OCI-LY1 (cell line): ENCODE data around the gene KRT1.
"Not testable (repeated sequence)": the region's sequence is repeated elsewhere in the genome, so short reads cannot be mapped to it uniquely, and the experiment has no call there.

Experiments used
- H2AFZ ChIP-seq: fragments of 200-600 bp; sonication (generic), shearing (Covaris generic); 2 replicates; pipeline ENCODE4 v1.6.0; 2014; ENCODE audit warnings: antibody characterized with exemption, mild to moderate bottlenecking, low read length
- H3F3A ChIP-seq: fragments of 200-600 bp; sonication (generic), shearing (Covaris generic); 2 replicates; pipeline ENCODE4 v1.6.0; 2014; ENCODE audit warnings: mild to moderate bottlenecking, antibody characterized with exemption, low read length, moderate library complexity; ENCODE audit not compliant: insufficient read depth
- H3K27ac ChIP-seq: fragments of 200-600 bp; sonication (generic); 2 replicates; pipeline ENCODE4 v1.5.1; 2014; ENCODE audit warnings: low read length, mixed run types, mild to moderate bottlenecking, low read depth; ENCODE audit not compliant: poor library complexity, severe bottlenecking
- H3K27me3 ChIP-seq: fragments of 200-600 bp; sonication (generic); 2 replicates; pipeline ENCODE4 v1.6.0; 2014; ENCODE audit warnings: antibody characterized with exemption, mild to moderate bottlenecking, low read length, moderate library complexity; ENCODE audit not compliant: insufficient read depth
- H3K36me3 ChIP-seq: fragments of 200-600 bp; sonication (generic); 2 replicates; pipeline ENCODE4 v1.6.1; 2014; ENCODE audit warnings: mild to moderate bottlenecking, antibody characterized with exemption, low read length, moderate library complexity, mixed read lengths; ENCODE audit not compliant: insufficient read depth
- H3K4me1 ChIP-seq: fragments of 200-600 bp; sonication (generic); 2 replicates; pipeline ENCODE4 v1.5.1; 2014; ENCODE audit warnings: mild to moderate bottlenecking, low read length, moderate library complexity; ENCODE audit not compliant: insufficient read depth, severe bottlenecking
- H3K4me2 ChIP-seq: fragments of 200-600 bp; sonication (generic), shearing (Covaris generic); 2 replicates; pipeline ENCODE4 v1.6.1; 2014; ENCODE audit warnings: low read length
- H3K4me3 ChIP-seq: fragments of 200-600 bp; sonication (generic); 2 replicates; pipeline ENCODE4 v1.5.1; 2014; ENCODE audit warnings: low read length, low read depth, mild to moderate bottlenecking, mixed read lengths; ENCODE audit not compliant: poor library complexity, severe bottlenecking
- H3K79me2 ChIP-seq: fragments of 200-600 bp; shearing (Covaris generic); 2 replicates; pipeline ENCODE4 v1.6.1; 2016; ENCODE audit warnings: mixed run types, low read length, mixed read lengths; ENCODE audit not compliant: insufficient read depth
- H3K9ac ChIP-seq: fragments of 200-600 bp; sonication (generic), shearing (Covaris generic); 2 replicates; pipeline ENCODE4 v1.6.1; 2014; ENCODE audit warnings: mild to moderate bottlenecking, low read length, mixed read lengths
- H3K9me2 ChIP-seq: fragments of 200-600 bp; sonication (generic), shearing (Covaris generic); 2 replicates; pipeline ENCODE4 v1.6.1; 2014; ENCODE audit warnings: low read depth, mild to moderate bottlenecking, low read length, mixed read lengths
- H3K9me3 ChIP-seq: fragments of 200-600 bp; shearing (Covaris generic); 2 replicates; pipeline ENCODE4 v1.6.1; 2014; ENCODE audit warnings: low read length, mixed read lengths
- H4K20me1 ChIP-seq: fragments of 200-600 bp; sonication (generic), shearing (Covaris generic); 2 replicates; pipeline ENCODE4 v1.6.0; 2016; ENCODE audit warnings: mild to moderate bottlenecking, low read length; ENCODE audit not compliant: insufficient read depth
- CTCF ChIP-seq: fragments of 200-600 bp; sonication (generic), shearing (Covaris generic); IDR thresholded peaks from 2 replicates; pipeline ENCODE4 v1.5.1; 2017; ENCODE audit warnings: mild to moderate bottlenecking, antibody characterized with exemption, low read length, moderate library complexity, mixed read lengths
- EZH2 ChIP-seq: fragments of 200-600 bp; sonication (generic), shearing (Covaris generic); IDR thresholded peaks from 2 replicates; pipeline ENCODE4 v1.8.0; 2017; ENCODE audit warnings: borderline replicate concordance, mixed run types, mild to moderate bottlenecking, antibody characterized with exemption, low read length, moderate library complexity, mixed read lengths

The KRT1 gene

GRCh38 chr12:52670961-52671360, 9.2 kb downstream of the KRT1 start:
- Histone ChIP-seq H3F3A (no peaks in the 10 kb centered on the region), H3K4me2 (no peak overlapping the region), H3K27me3 (no peaks in the 10 kb centered on the region), H3K36me3 (no peaks in the 10 kb centered on the region), H2AFZ (no peak overlapping the region), H3K79me2 (no peaks in the 10 kb centered on the region), H3K9me3 (no peaks in the 10 kb centered on the region), H3K27ac (no peak overlapping the region), H4K20me1 (no peaks in the 10 kb centered on the region), H3K9me2 (no peaks in the 10 kb centered on the region), H3K4me1 (no peaks in the 10 kb centered on the region), H3K4me3 (no peak overlapping the region), H3K9ac (no peak overlapping the region)
- no peak for TF ChIP-seq CTCF
- TF ChIP-seq EZH2: no peak

GRCh38 chr12:52670506-52670905, 9.7 kb downstream of the KRT1 start:
- no peaks in the 10 kb centered on the region for H3K79me2 ChIP-seq
- no peaks in the 10 kb centered on the region for H3F3A ChIP-seq
- no peaks in the 10 kb centered on the region for H3K4me1 ChIP-seq
- H3K27ac ChIP-seq: no peak overlapping the region
- no peaks in the 10 kb centered on the region for H3K36me3 ChIP-seq
- no peak overlapping the region for H3K4me2 ChIP-seq
- H3K27me3 ChIP-seq: no peaks in the 10 kb centered on the region
- no peaks in the 10 kb centered on the region for H4K20me1 ChIP-seq
- no peak overlapping the region for H2AFZ ChIP-seq
- no peak overlapping the region for H3K4me3 ChIP-seq
- no peaks in the 10 kb centered on the region for H3K9me2 ChIP-seq
- no peak overlapping the region for H3K9ac ChIP-seq
- TF ChIP-seq EZH2: no peak
- no peak for TF ChIP-seq CTCF
- H3K9me3 ChIP-seq: no peaks in the 10 kb centered on the region

- not testable (repeated sequence) for H3K36me3 ChIP-seq, H3F3A ChIP-seq, H3K9me3 ChIP-seq, H3K4me2 ChIP-seq, H3K4me1 ChIP-seq, H4K20me1 ChIP-seq, H3K79me2 ChIP-seq, H3K9me2 ChIP-seq, H2AFZ ChIP-seq, H3K9ac ChIP-seq, H3K27ac ChIP-seq, H3K27me3 ChIP-seq, H3K4me3 ChIP-seq
These were observed 10.3 kb downstream of the KRT1 start for GRCh38 chr12:52669941-52670340.

- Histone ChIP-seq H3F3A (no peaks in the 10 kb centered on the region), H3K4me2 (no peak overlapping the region), H3K4me3 (no peak overlapping the region), H4K20me1 (no peaks in the 10 kb centered on the region), H3K27me3 (no peaks in the 10 kb centered on the region), H3K9me2 (no peaks in the 10 kb centered on the region), H2AFZ (no peak overlapping the region), H3K9ac (no peak overlapping the region), H3K27ac (no peak overlapping the region), H3K36me3 (no peaks in the 10 kb centered on the region), H3K4me1 (no peaks in the 10 kb centered on the region), H3K79me2 (no peaks in the 10 kb centered on the region), H3K9me3 (no peaks in the 10 kb centered on the region)
- TF ChIP-seq CTCF (no peak), EZH2 (no peak)
These were observed 10.8 kb downstream of the KRT1 start for GRCh38 chr12:52669426-52669825.
